CD1c-positive myeloid dendritic cell (primary cell): Measurements from ENCODE around the gene ART5.
"Not testable (repeated sequence)": the region's sequence is repeated elsewhere in the genome, so short reads cannot be mapped to it uniquely, and the experiment has no call there.

Source experiments
- DNase-seq: peaks from one replicate; pipeline ENCODE4 v3.0.0-alpha.2; 2016; ENCODE audit errors: extremely low spot score

ART5 gene

DNA sequence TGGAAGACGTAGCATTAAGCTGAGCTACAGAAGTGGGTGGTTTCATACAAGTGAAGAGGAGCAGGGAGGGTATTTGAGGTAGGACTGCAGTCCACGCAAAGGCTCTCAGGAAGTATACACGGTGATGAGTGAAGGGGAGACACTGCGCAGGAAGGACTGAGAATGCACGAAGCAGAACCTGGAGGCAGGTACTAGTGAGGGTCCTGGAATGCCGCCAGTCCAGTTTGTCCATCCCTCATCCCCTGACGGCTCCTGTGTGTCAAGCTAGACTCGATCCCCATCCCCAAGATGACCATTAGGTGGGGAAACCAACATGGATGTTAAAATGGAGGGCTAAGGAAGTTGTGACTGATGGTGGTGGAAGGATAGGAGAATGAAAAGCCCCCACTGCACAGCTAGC is 23.8 kb downstream of the ART5 start:
- DNase-seq = no peak

DNA sequence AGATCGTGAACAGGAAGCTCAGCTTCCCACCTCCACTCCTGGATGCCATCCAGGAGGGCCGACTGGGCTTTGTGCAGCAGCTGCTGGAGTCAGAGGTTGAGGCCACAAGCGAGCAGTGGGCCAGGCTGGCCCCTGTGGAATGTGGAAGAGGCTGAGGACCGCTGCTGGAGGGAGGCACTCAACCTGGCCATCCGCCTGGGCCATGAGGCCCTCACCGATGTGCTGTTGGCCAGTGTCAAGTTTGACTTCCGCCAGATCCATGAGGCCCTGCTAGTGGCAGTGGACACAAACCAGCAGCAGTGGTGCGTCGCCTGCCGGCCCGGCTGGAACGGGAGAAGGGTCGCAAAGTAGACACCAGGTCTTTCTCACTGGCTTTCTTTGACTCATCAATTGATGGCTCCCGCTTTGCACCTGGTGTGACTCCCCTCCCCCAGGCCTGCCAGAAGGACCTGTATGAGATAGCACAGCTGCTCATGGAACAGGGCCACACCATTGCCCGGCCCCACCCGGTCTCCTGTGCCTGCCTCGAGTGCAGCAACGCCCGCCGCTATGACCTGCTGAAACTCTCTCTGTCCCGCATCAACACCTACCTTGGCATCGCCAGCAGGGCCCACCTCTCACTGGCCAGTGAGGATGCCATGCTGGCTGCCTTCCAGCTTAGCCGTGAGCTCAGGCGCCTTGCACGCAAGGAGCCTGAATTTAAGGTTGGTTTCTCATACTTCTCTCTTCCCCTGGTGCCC is 24.9 kb downstream of the ART5 start:
- DNase-seq = no peak

DNA sequence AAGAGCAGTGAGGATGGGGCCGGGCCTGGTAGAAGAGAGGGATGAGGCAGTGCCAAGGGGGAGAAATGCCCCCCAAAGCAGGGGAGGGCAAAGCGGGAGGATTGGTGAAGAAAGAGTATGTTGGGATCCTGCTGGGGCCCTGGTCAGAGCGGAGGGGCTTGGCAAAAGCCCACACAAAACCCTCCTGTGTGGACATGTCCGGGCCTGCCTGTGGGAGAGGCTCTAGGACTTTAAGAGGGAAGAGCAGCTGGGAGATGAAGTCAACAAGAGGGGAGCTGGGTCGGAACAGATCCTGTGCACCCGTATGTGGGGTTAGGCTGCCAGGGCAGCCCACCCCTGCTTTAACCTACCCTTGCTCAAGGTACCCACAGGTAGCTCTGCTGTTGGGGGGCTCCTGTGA is 25.8 kb downstream of the ART5 start:
- no peak for DNase-seq

DNA sequence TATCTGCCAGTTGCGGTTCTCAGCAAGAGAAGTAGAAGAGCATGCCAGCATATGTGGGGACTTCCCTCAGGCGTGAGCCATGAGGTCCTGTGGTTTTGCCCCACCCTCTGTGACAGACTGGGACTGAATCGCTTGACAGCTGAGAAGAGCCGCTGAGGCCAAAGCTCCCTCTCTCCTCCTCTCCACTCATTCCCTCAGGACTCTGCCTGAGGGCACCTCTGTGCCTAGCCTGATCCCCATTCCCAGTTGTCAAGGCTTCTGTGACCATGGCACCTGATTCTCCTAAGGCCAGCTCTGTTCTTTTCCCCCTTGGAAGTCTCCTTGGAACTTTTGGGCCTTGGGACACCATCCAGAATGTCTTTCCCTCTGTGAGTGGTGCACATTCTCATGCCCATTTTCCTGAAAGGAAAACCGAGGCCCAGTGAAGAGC is 27.0 kb downstream of the ART5 start:
- peak; percentile 68 for DNase-seq

DNA sequence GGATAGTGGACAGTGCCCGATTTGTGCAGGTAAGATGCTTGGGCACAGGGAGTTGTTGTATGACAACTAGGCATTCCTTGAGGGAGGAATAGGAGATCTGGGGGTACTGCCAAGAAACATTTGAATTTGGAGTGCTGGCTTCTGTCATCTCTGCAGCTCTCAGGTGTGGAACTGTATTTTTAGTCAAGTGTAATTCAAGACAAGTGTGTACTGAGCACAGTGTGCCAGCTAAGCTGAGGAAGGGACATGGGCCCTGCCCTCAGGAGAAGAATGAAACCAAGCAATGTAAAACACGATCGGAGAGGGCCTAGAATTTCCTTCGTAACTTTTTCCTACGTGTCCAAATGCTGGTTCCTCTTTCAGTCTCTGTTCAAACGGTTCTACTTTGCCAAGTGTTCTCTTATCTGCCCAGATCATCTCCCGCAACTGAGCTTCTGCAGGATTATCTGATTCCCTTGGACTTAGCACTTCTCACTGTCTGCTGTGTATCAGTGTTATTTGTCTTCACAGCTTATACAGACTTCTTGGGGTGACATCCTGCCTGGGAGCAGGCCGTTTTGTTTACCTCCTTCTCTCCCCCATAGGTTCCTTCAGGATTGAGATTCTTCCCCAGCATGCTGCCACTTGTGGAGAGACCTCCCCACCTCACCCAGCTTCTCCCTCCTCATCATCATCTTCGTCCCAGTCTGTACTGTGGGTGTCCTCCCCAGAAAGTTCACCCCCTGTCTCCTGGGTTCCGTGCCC is 27.6 kb downstream of the ART5 start:
- peak; percentile 47 for DNase-seq

DNA sequence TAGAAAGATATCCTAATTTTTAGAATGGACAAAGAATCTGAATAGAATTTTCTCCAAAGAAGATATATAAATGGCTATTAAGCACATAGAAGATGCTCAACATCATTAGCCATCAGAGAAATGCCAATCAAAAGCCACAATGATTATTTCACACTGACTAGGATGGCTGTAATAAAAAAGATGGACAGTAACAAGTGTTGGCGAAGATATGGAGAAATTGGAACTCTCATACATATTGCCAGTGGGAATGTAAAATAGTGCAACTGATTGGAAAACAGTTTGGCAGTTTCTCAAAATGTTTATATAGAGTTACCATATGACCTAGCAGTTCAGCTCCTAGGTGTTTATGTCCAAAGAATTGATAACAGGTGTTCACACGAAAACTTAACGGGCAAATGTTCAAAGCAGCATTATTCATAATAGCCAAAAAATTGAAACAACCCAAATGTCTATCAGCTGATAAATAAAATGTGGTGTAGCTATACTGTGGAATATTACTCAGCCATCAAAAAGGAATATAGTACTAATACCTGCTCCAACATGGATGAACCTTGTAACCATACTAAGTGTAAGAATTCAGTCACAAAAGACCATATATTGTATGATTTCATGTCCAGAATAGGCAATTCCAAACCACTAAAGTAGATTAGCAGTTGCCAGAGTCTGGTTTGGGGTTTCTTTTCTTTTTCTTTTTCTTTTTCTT is 29.7 kb downstream of the ART5 start:
- no peak for DNase-seq

DNA sequence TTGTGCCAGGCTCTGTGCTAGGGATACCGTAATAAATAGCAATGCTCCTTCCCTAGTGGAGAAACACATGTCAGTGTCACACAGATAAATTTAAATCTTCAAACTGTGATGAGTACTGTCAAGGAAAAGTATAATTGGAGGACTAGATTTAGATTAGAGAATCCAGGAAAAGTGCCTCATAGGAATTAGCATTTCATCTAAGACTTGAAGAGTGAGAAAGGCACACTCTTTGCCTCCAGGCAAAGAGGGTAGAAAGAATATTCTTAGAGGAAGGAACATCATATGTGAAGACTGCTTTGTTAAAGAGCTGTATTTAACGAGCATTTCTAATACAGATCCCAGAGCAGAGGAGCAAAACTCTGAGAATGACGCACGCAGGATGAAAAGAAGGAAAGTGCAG is 30.9 kb downstream of the ART5 start:
- DNase-seq = no peak

DNA sequence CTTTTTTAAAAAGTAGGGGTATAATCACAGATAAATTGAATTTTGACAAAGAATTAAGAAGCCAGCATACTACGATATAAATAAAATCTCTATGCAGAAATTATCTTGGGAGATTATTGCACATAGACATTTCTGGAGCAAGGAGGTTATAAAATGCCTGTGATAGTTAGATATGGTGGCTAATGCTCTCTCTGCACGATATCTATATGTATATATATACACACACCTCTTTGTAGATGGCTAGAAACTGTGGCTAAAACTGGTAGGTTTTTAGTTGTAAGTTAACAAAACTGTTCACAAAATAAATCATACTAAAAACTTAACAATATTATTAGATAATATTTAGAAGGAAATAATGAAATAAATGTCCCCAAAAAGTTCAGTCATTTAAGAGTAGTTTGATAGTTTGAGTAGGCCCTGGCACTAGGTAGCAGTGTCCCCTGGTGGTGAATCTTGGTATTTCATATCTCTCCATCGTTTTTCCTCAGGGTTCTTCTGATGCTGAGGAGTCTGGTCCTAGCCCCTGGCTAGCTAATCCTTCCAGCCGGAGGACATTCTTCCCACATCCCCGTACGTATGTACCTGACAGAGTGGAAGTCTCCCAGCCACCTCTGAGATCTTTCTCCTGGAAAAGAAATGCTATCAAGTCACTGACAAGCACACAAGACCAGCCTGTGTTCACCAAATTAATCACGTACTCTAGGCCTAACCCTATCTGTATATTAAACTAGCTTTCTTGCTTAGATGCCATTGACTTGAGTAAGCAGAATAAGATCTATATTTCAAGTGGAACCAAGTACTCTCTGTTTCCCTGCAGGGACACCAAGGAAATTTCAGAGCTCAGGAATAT is 32.2 kb downstream of the ART5 start:
- DNase-seq = peak; percentile 51

DNA sequence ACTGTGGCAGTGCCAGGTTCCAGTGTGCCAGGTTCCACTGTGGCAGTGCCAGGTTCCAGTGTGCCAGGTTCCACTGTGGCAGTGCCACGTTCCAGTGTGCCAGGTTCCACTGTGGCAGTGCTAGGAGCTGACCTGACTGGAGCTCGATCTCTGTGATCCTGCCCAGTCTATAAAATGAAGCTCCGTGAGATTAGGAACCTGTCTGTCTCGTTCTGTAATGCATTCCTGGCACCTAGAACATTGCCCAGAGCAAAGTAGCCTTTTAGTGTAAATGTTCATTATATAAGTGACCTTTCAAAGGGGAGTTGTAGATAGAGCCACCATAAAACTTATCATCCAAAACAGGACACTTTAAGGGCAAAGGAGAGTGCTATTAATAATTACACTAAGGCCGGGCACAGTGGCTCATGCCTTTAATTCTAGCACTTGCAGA is 36.0 kb downstream of the ART5 start:
- no peak for DNase-seq

DNA sequence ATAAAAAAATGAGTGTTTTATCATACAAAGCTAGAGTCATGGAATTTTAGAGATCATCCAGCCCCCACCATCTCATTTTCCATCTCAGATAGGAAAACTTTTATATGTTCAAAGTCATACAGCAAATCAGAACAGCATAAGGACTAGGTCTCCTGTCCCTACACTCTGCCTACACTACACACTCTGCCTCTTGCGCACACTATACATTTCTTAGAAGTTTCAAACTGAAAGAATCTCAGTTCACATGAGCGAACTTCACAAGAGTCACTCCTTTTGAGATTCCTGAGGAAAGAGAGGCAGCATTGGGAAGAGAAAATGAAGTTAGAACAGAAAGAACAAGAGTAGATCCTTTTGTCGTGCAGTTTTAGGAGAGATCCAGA is 36.5 kb downstream of the ART5 start:
- no peak for DNase-seq

DNA sequence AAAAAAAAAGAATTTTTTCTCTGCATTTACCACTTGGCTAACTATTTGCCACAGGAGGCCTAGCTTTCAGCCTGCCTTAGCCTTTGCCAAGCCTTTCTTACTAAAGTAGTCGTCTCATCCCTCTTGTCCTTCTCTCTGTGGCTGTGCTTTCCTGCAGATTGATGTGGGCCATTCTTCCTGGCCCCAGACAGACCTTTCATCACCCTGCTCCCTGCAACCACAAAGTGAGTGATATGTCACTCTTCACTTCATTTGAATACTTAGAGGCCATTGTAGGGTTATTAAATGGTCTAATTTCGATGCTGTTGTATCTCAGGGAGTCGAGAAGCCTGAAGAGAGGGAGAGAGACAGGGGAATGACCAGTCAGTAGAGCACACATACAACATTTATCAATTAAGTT is 37.6 kb downstream of the ART5 start:
- DNase-seq = no peak

DNA sequence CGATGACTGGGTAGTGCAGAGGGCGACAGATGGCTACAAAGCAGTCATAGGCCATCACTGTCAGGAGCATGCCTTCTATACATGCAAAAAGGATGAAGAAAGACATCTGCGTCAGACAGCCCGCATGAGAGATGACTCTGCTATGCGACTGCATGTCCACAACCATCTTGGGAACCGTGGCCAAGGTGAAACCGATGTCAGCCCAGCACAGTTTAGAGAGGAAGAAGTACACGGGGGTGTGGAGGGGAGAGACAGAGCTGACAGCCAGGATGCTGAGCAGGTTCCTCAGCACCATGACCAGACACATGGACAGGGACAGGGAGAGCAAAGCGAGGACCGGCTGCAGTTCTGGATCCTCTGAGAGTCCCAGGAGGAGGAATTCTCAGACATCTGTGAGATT is 41.6 kb downstream of the ART5 start:
- not testable (repeated sequence) for DNase-seq

DNA sequence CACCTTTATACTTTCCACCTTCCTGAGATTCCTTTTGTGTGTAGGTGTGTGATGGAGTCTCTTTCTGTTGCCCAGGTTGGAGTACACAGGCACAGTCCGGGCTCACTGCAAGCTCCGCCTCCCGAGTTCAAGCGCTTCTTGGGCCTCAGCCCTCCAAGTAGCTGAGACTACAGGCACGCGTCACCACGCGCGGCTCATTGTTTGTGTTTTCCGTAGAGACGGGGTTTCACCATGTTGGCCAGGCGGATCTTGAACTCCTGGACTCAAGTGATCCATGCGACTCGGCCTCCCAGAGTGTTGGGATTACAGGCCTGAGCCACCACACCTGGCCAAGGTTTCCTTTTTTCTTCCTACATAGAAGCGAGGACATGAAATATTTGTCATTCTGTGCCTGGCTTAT is 44.0 kb downstream of the ART5 start:
- DNase-seq = not testable (repeated sequence)

DNA sequence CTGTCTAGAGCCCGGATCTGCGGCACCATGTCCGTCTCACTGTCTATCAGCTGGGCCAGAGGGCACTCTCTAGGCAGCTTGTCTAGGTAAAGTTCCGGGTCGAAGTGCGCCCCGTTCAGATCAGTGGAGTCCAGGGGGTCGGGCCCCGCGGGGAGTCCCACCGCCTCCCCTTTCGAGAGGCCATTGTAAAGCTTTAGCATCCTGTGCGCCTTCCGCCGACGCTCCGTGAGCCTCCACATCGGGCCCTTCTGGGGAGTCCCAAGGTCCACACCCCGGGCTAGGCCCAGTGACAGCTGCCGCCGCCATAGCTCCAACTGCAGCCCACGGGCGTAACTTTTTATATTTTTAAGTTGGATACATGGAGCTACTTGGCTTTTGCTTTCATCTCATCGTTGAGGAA is 50.5 kb downstream of the ART5 start:
- DNase-seq = not testable (repeated sequence)

DNA sequence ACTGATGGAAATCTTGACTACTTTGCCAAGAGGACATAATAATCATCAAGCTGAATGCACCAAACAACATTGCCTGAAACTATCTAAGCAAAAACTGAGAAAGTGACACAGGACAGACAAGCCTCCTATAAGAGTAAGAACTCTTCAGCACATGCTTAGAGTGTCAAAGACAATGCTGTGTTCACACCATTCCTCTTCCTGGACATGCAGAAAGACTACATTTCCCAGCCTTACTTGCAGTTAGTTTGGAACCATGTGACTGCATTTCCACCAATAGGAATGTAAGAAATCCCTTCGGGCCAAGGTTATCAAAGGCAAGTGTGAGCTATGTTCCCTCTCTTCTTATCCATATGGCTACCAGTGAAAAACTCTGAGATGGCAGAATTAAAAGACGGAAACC is 51.6 kb downstream of the ART5 start:
- DNase-seq = not testable (repeated sequence)

DNA sequence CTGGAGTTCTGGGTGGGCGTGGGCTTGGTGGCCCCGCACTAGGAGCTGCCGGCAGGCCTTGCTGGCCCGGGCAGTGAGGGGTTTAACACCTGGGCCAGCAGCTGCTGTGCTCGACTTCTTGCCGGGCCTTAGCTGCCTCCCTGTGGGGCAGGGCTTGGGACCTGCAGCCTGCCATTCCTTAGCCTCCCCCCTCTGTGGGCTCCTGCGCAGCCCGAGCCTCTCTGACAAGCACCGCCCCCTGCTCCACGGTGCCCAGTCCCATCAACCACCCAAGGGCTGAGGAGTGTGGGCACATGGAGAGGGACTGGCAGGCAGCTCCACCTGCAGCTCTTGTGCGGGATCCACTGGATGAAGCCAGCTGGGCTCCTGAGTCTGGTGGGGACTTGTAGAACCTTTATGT is 53.0 kb downstream of the ART5 start:
- DNase-seq = not testable (repeated sequence)
